H1 (cell line): Measurements from ENCODE around the gene KIR3DL2.
"Not testable (repeated sequence)": the region's sequence is repeated elsewhere in the genome, so short reads cannot be mapped to it uniquely, and the experiment has no call there.

Experiments
- SP4 ChIP-seq: IDR thresholded peaks from 2 replicates; pipeline ENCODE4 v1.6.1; 2012; ENCODE audit warnings: low read length, inconsistent platforms
- TF ChIP-seq, protein P1 (sequence below), 3 experiments: IDR thresholded peaks; 1 replicate in 2 of 3; 2 replicates in 1 of 3; pipeline versions ENCODE4 v1.5.1 to v1.6.1; 2011; ENCODE audit warnings: low read length in 3 of 3, mild to moderate bottlenecking in 3 of 3, inconsistent platforms in 2 of 3, low read depth in 1 of 3, moderate library complexity in 1 of 3; ENCODE audit not compliant: insufficient read depth in 1 of 3; ENCODE audit errors: control extremely low read depth in 1 of 3

DNA sequence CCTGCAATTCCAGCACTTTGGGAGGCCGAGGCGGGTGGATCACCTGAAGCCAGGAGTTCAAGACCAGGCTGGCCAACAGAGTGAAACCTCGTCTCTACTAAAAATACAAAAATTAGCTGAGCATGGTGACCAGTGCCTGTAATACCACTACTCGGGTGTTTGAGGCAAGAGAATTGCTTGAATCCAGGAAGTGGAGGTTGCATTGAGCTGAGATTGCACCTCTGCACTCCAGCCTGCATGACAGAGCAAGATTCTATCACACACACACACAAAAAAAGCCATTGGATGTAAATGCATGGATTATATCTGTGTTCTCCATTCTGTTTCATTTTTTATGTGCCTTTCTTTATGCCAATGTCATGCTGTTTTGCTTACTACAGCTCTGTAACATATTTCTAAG is 25.8 kb upstream of the KIR3DL2 start:
- TF ChIP-seq, protein P1, sequence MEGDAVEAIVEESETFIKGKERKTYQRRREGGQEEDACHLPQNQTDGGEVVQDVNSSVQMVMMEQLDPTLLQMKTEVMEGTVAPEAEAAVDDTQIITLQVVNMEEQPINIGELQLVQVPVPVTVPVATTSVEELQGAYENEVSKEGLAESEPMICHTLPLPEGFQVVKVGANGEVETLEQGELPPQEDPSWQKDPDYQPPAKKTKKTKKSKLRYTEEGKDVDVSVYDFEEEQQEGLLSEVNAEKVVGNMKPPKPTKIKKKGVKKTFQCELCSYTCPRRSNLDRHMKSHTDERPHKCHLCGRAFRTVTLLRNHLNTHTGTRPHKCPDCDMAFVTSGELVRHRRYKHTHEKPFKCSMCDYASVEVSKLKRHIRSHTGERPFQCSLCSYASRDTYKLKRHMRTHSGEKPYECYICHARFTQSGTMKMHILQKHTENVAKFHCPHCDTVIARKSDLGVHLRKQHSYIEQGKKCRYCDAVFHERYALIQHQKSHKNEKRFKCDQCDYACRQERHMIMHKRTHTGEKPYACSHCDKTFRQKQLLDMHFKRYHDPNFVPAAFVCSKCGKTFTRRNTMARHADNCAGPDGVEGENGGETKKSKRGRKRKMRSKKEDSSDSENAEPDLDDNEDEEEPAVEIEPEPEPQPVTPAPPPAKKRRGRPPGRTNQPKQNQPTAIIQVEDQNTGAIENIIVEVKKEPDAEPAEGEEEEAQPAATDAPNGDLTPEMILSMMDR (IDR thresholded peaks at IDR 0.05; ENCODE audit: control extremely low read depth in 1 of 3, insufficient read depth in 1 of 3, low read depth in 1 of 3, low read length in 3 of 3): not testable (repeated sequence)
- TF ChIP-seq SP4: not testable (repeated sequence)
